ENCODE results near the gene ACOD1.

DNA sequence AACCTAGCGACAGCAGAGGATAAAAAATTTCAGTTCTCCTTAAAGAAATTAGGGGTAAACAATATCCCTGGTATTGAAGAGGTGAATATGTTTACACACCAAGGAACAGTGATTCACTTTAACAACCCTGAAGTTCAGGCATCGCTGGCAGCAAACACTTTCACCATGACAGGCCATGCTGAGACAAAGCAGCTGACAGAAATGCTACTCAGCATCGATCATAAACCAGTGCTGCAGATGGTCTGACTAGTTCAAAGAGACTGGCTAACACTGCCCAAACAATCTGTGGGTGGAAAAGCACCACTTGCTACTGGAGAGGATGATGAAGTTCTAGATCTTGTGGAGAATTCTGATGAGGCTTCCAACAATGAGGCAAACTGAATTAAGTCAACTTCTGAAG is 19.9 kb upstream of the ACOD1 start:
- TF ChIP-seq, protein P1, sequence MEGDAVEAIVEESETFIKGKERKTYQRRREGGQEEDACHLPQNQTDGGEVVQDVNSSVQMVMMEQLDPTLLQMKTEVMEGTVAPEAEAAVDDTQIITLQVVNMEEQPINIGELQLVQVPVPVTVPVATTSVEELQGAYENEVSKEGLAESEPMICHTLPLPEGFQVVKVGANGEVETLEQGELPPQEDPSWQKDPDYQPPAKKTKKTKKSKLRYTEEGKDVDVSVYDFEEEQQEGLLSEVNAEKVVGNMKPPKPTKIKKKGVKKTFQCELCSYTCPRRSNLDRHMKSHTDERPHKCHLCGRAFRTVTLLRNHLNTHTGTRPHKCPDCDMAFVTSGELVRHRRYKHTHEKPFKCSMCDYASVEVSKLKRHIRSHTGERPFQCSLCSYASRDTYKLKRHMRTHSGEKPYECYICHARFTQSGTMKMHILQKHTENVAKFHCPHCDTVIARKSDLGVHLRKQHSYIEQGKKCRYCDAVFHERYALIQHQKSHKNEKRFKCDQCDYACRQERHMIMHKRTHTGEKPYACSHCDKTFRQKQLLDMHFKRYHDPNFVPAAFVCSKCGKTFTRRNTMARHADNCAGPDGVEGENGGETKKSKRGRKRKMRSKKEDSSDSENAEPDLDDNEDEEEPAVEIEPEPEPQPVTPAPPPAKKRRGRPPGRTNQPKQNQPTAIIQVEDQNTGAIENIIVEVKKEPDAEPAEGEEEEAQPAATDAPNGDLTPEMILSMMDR (IDR thresholded peaks at IDR 0.05): no peak
- no peak for TF ChIP-seq POLR2A (IDR thresholded peaks at IDR 0.05)
